DOHH2 (cell line): Measurements from ENCODE around the gene ATXN7L1.

Experiments
- H3F3A ChIP-seq: fragments of 200-600 bp; sonication (generic), shearing (Covaris generic); 2 replicates; pipeline ENCODE4 v1.6.0; 2016; ENCODE audit warnings: antibody characterized with exemption, mild to moderate bottlenecking; ENCODE audit not compliant: control insufficient read depth, insufficient read depth
- H3K27ac ChIP-seq: fragments of 200-600 bp; sonication (generic); 2 replicates; pipeline ENCODE4 v1.5.1; 2014; ENCODE audit warnings: low read depth, mild to moderate bottlenecking, low read length, moderate library complexity
- H3K27me3 ChIP-seq: fragments of 200-600 bp; sonication (generic); 2 replicates; pipeline ENCODE4 v1.6.1; 2014; ENCODE audit warnings: mild to moderate bottlenecking, low read length, mixed read lengths; ENCODE audit not compliant: control insufficient read depth
- H3K36me3 ChIP-seq: fragments of 200-600 bp; sonication (generic); 2 replicates; pipeline ENCODE4 v1.6.1; 2014; ENCODE audit warnings: mild to moderate bottlenecking, low read length, moderate library complexity, mixed read lengths; ENCODE audit not compliant: control insufficient read depth
- H3K4me1 ChIP-seq: fragments of 200-600 bp; sonication (generic); 2 replicates; pipeline ENCODE4 v1.6.1; 2014; ENCODE audit warnings: mild to moderate bottlenecking, low read length, mixed read lengths; ENCODE audit not compliant: control insufficient read depth
- H3K4me2 ChIP-seq: fragments of 200-600 bp; sonication (generic); 2 replicates; pipeline ENCODE4 v1.6.0; 2014; ENCODE audit warnings: mild to moderate bottlenecking, low read length, moderate library complexity
- H3K4me3 ChIP-seq: fragments of 200-600 bp; sonication (generic); 2 replicates; pipeline ENCODE4 v1.5.1; 2014; ENCODE audit warnings: mild to moderate bottlenecking, low read length, mixed read lengths
- H3K79me2 ChIP-seq: fragments of 200-600 bp; sonication (generic); 2 replicates; pipeline ENCODE4 v1.6.1; 2014; ENCODE audit warnings: mild to moderate bottlenecking, low read length, mixed read lengths; ENCODE audit not compliant: control insufficient read depth
- H3K9me2 ChIP-seq: fragments of 200-600 bp; sonication (generic); replicated peaks from 2 replicates; pipeline ENCODE4 v1.6.1; 2014; ENCODE audit warnings: mild to moderate bottlenecking, low read length, mixed read lengths; ENCODE audit not compliant: control insufficient read depth
- H3K9me3 ChIP-seq: fragments of 200-600 bp; sonication (generic); 2 replicates; pipeline ENCODE4 v1.6.1; 2014; ENCODE audit warnings: antibody characterized with exemption, low read length, mixed read lengths; ENCODE audit not compliant: control insufficient read depth, insufficient read depth
- H4K20me1 ChIP-seq: fragments of 200-600 bp; sonication (generic); 2 replicates; pipeline ENCODE4 v1.6.0; 2014; ENCODE audit warnings: low read depth, mild to moderate bottlenecking, antibody characterized with exemption, low read length, moderate library complexity; ENCODE audit not compliant: control insufficient read depth, insufficient read depth
- EZH2phosphoT487 ChIP-seq: fragments of 200-600 bp; sonication (generic); IDR thresholded peaks from 2 replicates; pipeline ENCODE4 v1.6.1; 2017; ENCODE audit warnings: borderline replicate concordance, mild to moderate bottlenecking, antibody characterized with exemption, low read length, moderate library complexity, mixed read lengths
- TF ChIP-seq, protein P1 (sequence below): fragments of 200-600 bp; sonication (generic); IDR thresholded peaks from one replicate; pipeline ENCODE4 v1.5.1; 2014; ENCODE audit warnings: antibody characterized with exemption, mild to moderate bottlenecking, low read depth, low read length; ENCODE audit not compliant: poor library complexity, severe bottlenecking

The ATXN7L1 gene

DNA sequence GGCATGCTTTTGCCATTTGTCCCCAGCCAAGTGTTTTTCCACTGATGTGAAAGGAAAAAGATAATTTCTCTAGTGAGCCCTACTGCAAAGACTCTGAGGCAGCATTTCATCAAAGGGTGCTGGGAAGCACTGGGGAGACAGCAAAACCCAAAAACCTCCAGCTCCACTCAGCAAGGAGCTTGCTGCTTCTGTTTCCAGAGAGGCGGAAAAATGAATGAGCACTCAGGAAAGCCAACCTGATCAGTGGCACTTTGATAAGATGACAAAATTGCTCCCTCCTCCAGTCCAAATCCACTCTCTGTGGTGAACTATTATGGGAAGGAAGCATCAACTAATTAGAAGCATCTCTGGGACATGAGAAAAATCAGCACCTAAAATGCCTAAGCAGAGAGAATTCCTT is 68.2 kb downstream of the ATXN7L1 start:
- no peaks in the 10 kb centered on the region for H3K9me3 ChIP-seq
- no peaks in the 10 kb centered on the region for H3F3A ChIP-seq
- no peak overlapping the region for H3K4me2 ChIP-seq
- H4K20me1 ChIP-seq, result no peaks in the 10 kb centered on the region
- H3K4me1 ChIP-seq, result peaks cover 10% of the 10 kb centered on the region
- H3K27ac ChIP-seq, result no peak overlapping the region
- H3K27me3 ChIP-seq, result peaks cover 10% of the 10 kb centered on the region
- no peaks in the 10 kb centered on the region for H3K9me2 ChIP-seq
- no peak for TF ChIP-seq EZH2phosphoT487
- TF ChIP-seq, protein P1, sequence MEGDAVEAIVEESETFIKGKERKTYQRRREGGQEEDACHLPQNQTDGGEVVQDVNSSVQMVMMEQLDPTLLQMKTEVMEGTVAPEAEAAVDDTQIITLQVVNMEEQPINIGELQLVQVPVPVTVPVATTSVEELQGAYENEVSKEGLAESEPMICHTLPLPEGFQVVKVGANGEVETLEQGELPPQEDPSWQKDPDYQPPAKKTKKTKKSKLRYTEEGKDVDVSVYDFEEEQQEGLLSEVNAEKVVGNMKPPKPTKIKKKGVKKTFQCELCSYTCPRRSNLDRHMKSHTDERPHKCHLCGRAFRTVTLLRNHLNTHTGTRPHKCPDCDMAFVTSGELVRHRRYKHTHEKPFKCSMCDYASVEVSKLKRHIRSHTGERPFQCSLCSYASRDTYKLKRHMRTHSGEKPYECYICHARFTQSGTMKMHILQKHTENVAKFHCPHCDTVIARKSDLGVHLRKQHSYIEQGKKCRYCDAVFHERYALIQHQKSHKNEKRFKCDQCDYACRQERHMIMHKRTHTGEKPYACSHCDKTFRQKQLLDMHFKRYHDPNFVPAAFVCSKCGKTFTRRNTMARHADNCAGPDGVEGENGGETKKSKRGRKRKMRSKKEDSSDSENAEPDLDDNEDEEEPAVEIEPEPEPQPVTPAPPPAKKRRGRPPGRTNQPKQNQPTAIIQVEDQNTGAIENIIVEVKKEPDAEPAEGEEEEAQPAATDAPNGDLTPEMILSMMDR, result no peak
- H3K36me3 ChIP-seq, result no peaks in the 10 kb centered on the region
- H3K4me3 ChIP-seq, result no peak overlapping the region
- no peaks in the 10 kb centered on the region for H3K79me2 ChIP-seq

DNA sequence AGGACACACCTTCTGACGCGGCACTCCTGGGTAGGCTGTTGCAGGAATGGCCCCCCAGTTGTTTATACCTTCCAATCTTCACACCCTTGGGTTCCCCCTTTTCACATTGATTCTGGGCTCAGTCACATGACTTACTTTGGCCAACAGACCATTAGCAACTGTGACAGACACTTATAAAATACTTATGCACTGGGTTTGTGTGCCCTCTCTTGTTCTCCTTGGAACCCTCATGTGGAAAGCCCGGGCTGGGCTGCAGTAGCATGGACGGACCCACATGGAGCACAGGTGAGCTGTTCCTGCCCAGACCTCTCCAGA is 69.0 kb downstream of the ATXN7L1 start:
- Histone ChIP-seq H3K27me3 (peaks cover 16% of the 10 kb centered on the region), H3F3A (no peaks in the 10 kb centered on the region), H3K4me3 (no peak overlapping the region), H3K36me3 (no peaks in the 10 kb centered on the region), H3K27ac (no peak overlapping the region), H4K20me1 (no peaks in the 10 kb centered on the region), H3K9me3 (no peaks in the 10 kb centered on the region), H3K4me1 (peaks cover 10% of the 10 kb centered on the region), H3K9me2 (no peaks in the 10 kb centered on the region), H3K4me2 (no peak overlapping the region), H3K79me2 (no peaks in the 10 kb centered on the region)
- TF ChIP-seq, protein P1, result no peak

DNA sequence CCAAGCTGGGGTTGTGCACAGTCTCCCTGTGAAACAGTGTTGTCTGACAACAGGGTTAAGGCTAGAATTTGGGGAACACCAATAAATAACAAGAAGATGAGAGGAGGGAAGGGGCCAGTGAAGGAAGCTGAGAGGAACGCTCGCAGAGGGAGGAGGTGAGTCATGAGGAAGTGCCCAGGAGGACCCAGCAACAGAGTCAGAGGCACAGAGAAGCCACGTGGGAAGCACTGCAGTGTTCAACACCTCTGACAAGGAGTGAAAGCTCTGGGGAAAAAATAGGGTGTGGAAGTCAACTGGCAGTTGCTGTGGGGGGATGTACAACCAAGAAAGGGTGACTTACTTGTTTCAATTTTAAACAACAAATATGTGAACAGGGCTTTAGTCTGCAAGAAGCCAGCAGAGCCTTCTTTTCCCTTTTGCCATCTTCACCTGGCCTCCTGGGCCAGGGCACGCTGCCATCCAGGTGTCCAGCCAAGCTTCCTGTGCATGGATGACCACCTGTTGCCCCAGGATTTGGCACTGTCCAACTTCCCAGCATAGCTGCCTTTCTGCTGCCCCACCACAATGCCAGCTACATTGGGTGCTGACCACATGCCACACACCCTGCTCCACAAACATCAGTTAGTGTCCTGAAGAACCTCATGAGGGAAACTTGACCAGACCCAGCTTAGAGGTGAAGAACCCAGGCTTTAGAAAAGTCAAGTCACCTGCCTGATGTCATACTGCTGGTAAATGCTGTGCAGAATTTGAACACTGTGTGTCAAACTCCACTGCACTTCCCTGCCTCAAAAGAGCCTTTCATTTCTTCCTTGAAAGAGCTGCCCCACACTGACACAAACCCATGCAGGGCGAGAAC is 69.6 kb downstream of the ATXN7L1 start:
- Histone ChIP-seq H3K9me2 (no peaks in the 10 kb centered on the region), H4K20me1 (no peaks in the 10 kb centered on the region), H3K4me2 (no peak overlapping the region), H3K9me3 (no peaks in the 10 kb centered on the region), H3F3A (no peaks in the 10 kb centered on the region), H3K27ac (no peak overlapping the region), H3K27me3 (peaks cover 16% of the 10 kb centered on the region), H3K36me3 (no peaks in the 10 kb centered on the region), H3K79me2 (no peaks in the 10 kb centered on the region), H3K4me1 (peaks cover 10% of the 10 kb centered on the region), H3K4me3 (no peak overlapping the region)
- TF ChIP-seq, protein P1, result no peak
- TF ChIP-seq EZH2phosphoT487, result no peak
